Common myeloid progenitor, CD34-positive (primary cell): ENCODE measurements around the gene AIDA. TPM values are rescaled to one million over a fixed set of nuclear protein-coding genes. Genes with fewer than 3 reads are reported as not detected.

Source experiments
- CTCF ChIA-PET: fragments of 350-600 bp; sonication (Branson Sonifier 250); formaldehyde crosslinking; loops from one replicate; lab custom pipeline; 2021; ENCODE audit warnings: antibody characterized with exemption; lab: Charles Lee
- POLR2A ChIA-PET: fragments of 350-600 bp; sonication (Branson Sonifier 250); formaldehyde crosslinking; loops from one replicate; lab custom pipeline; 2021; ENCODE audit warnings: antibody characterized with exemption; lab: Charles Lee
- DNase-seq, 3 donors: peaks; one replicate each; pipeline versions ENCODE4 v3.0.0 to v3.0.0-alpha.2; 2013
- H3K27ac ChIP-seq, 2 experiments: 1 replicate in 1 of 2; 2 replicates in 1 of 2; pipeline ENCODE4 v1.7.0; 2013; ENCODE audit warnings: inconsistent platforms in 2 of 2, low read length in 2 of 2, mild to moderate bottlenecking in 2 of 2, low read depth in 1 of 2, moderate library complexity in 1 of 2; ENCODE audit not compliant: severe bottlenecking in 2 of 2, insufficient read depth in 1 of 2, poor library complexity in 1 of 2
- H3K27me3 ChIP-seq, 5 experiments: replicated peaks in 2 of 5; 1 replicate in 3 of 5; 2 replicates in 2 of 5; pipeline versions ENCODE4 v1.6.1 to v1.7.0; 2013; ENCODE audit warnings: low read length in 4 of 5, mild to moderate bottlenecking in 2 of 5, moderate library complexity in 2 of 5, inconsistent platforms in 1 of 5; ENCODE audit not compliant: insufficient read depth in 5 of 5, control insufficient read depth in 4 of 5
- H3K36me3 ChIP-seq, 4 experiments: 1 replicate in 2 of 4; 2 replicates in 2 of 4; pipeline versions ENCODE4 v1.6.1 to v1.7.0; 2013; ENCODE audit warnings: low read length in 3 of 4, control low read depth in 1 of 4, mild to moderate bottlenecking in 1 of 4; ENCODE audit not compliant: control insufficient read depth in 4 of 4, insufficient read depth in 4 of 4
- H3K4me1 ChIP-seq, 4 experiments: 1 replicate in 3 of 4; 2 replicates in 1 of 4; pipeline versions ENCODE4 v1.6.1 to v1.7.1; 2013; ENCODE audit warnings: low read length in 3 of 4, mild to moderate bottlenecking in 3 of 4, control low read depth in 1 of 4, inconsistent platforms in 1 of 4, moderate library complexity in 1 of 4; ENCODE audit not compliant: control insufficient read depth in 4 of 4, insufficient read depth in 4 of 4; ENCODE audit errors: control extremely low read depth in 1 of 4
- H3K4me3 ChIP-seq, 7 experiments: 1 replicate in 4 of 7; 2 replicates in 3 of 7; pipeline versions ENCODE4 v1.5.1 to v1.7.0; 2013; ENCODE audit warnings: mild to moderate bottlenecking in 7 of 7, low read length in 6 of 7, moderate library complexity in 6 of 7, inconsistent platforms in 2 of 7, low read depth in 2 of 7, control low read depth in 1 of 7; ENCODE audit not compliant: insufficient read depth in 4 of 7, control insufficient read depth in 1 of 7; ENCODE audit errors: extremely low read depth in 1 of 7
- H3K9me3 ChIP-seq, 5 experiments: 1 replicate in 4 of 5; 2 replicates in 1 of 5; pipeline versions ENCODE4 v1.6.1 to v1.7.1; 2013; ENCODE audit warnings: low read length in 4 of 5, mild to moderate bottlenecking in 2 of 5, inconsistent platforms in 1 of 5, low read depth in 1 of 5, moderate library complexity in 1 of 5; ENCODE audit not compliant: control insufficient read depth in 4 of 5, insufficient read depth in 2 of 5; ENCODE audit errors: control extremely low read depth in 1 of 5
- WGBS: methylation state at CpG from one replicate; pipeline ENCODE4 v1.1.5; 2013; ENCODE audit not compliant: insufficient coverage; 5-methylcytosine and 5-hydroxymethylcytosine counted together
- polyA plus RNA-seq: library from polyadenylated mRNA; unstranded; fragments of 120-200 nt; gene quantifications from one replicate; pipeline ENCODE4 v1.2.1, GENCODE V29; 2013

The AIDA gene
- polyA plus RNA-seq = 43.8 TPM

DNA sequence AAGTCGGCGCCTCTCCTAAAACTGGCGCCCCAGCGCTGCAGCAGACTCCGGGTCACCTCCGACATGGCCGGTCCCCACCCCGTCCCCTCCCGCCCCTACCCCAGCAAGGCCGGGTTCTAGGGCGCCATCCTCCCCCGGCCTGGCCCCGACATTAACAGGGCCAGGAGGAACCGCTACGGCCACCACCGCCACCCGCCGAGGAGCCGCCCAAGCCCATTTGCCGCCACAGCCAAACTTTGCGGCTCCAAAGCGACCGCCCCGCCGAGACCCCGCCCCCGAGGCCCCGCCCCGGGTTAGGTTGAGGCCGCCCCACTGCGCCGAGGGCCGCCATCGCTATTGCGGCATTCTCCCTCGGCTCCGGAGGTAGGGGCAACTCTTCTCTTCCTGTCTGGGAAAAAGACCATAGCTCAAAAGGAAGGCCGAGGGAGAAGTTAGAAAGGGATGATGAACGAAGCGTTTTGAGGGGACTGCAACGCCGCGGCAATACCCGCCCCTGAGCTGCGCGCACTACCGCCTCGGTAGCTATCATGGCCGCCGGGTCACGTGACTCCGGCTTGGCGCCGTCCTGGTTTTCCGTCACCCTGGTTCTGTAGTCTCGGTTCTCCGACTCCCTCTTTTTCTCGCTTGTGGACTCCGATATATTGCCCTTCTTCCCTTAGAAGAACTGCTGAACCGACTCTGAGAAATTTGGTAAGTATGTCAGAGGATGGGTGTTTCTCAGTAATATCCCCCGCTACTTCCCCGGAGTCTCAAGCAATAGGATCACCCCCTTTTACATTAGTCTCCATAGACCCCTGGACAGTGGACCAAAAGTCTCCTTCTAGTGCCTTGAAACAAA is at the start of gene AIDA, which contains the start of gene BROX:
Gene AIDA (minus strand): TSS at position 239 of the 838 bp plus-strand sequence. CDS start 174 bp downstream, at position 65.
Gene BROX (plus strand): TSS at position 312 of the 838 bp plus-strand sequence. CDS start 3,136 bp downstream, outside the sequence.
- Histone ChIP-seq H3K36me3 (peaks cover 3 to 17% (median 14%) of the 10 kb centered on the region in 4 experiments), H3K4me3 (peak within 1 kb of the TSS; percentile 89 to 99 (median 95)), H3K4me1 (peaks cover 6 to 26% (median 14%) of the 10 kb centered on the region in 4 experiments), H3K27me3 (no peaks in the 10 kb centered on the region), H3K9me3 (no peaks in the 10 kb centered on the region), H3K27ac (peak within 1 kb of the TSS; percentile 99 to 100)
- POLR2A ChIA-PET = interaction anchor here (0.6 to 1.4 kb wide), 3 partner anchors 58 to 830 kb away, joined by 3 to 4 read pairs (median 3); no protein-coding TSS in a partner anchor
- DNase-seq = peak; percentile 86 to 92 (median 91)
- WGBS = 0% methylated on average over 33 of the region's 62 CpGs
- CTCF ChIA-PET = interaction anchor here (0.9 to 1.7 kb wide), 2 partner anchors 58 to 60 kb away, joined by 3 to 4 read pairs; no protein-coding TSS in a partner anchor

GRCh38 chr1:222761083-222761482 is 48.8 kb upstream of the AIDA start:
- no peaks in the 10 kb centered on the region for H3K36me3 ChIP-seq
- no peaks in the 10 kb centered on the region for H3K27me3 ChIP-seq
- ChIA-PET POLR2A (no interaction called here), CTCF (interaction anchor here (1.5 to 1.9 kb wide), 3 partner anchors 10 to 24 kb away, joined by 3 to 6 read pairs (median 4); partner anchors contain the start of gene FAM177B)
- H3K4me1 ChIP-seq = no peaks in the 10 kb centered on the region
- H3K4me3 ChIP-seq = no peak overlapping the region
- peaks cover 0 to 3% (median 0%) of the 10 kb centered on the region in 5 experiments for H3K9me3 ChIP-seq
- no peak for DNase-seq
- no peak overlapping the region for H3K27ac ChIP-seq
- 86% methylated on average over 1 of the region's 1 CpG for WGBS

- 95% methylated on average over 3 of the region's 5 CpGs for WGBS
- ChIA-PET CTCF (interaction anchor here (1.1 to 1.7 kb wide), 2 partner anchors 39 to 364 kb away, joined by 3 to 4 read pairs; no protein-coding TSS in a partner anchor), POLR2A (no interaction called here)
Measured at GRCh38 chr1:222759451-222760035, 47.3 kb upstream of the AIDA start.

GRCh38 chr1:222757646-222758268 is 45.5 kb upstream of the AIDA start:
- Histone ChIP-seq H3K4me1 (peaks cover 0 to 6% (median 1%) of the 10 kb centered on the region in 4 experiments), H3K4me3 (no peak overlapping the region), H3K27ac (no peak overlapping the region), H3K36me3 (no peaks in the 10 kb centered on the region), H3K9me3 (peaks cover 0 to 3% (median 0%) of the 10 kb centered on the region in 5 experiments), H3K27me3 (no peaks in the 10 kb centered on the region)
- no peak for DNase-seq
- CTCF ChIA-PET = interaction anchor here (0.9 to 1.7 kb wide), 4 partner anchors 10 to 366 kb away, joined by 3 to 4 read pairs (median 4); no protein-coding TSS in a partner anchor
- POLR2A ChIA-PET = interaction anchor here (0.7 kb wide), 1 partner anchor 140 kb away, joined by 3 read pairs; the partner anchor contains the start of gene MIA3
- WGBS = 98% methylated on average over 8 of the region's 10 CpGs

More at GRCh38 chr1:222759451-222760035, 47.3 kb upstream of the AIDA start:
- H3K4me3 ChIP-seq = no peak overlapping the region
- no peak overlapping the region for H3K27ac ChIP-seq
- DNase-seq = no peak
- H3K36me3 ChIP-seq = no peaks in the 10 kb centered on the region
- H3K4me1 ChIP-seq = peaks cover 0 to 3% (median 0%) of the 10 kb centered on the region in 4 experiments
- no peaks in the 10 kb centered on the region for H3K27me3 ChIP-seq
- peaks cover 0 to 3% (median 0%) of the 10 kb centered on the region in 5 experiments for H3K9me3 ChIP-seq

- Histone ChIP-seq H3K27ac (no peak overlapping the region), H3K4me1 (peaks cover 0 to 6% (median 3%) of the 10 kb centered on the region in 4 experiments), H3K4me3 (no peak overlapping the region), H3K27me3 (no peaks in the 10 kb centered on the region), H3K9me3 (peaks cover 0 to under 1% (median 0%) of the 10 kb centered on the region in 5 experiments), H3K36me3 (no peaks in the 10 kb centered on the region)
- ChIA-PET CTCF (interaction anchor here (0.8 to 1.4 kb wide), 3 partner anchors 12 to 17 kb away, joined by 3 to 5 read pairs (median 3); no protein-coding TSS in a partner anchor), POLR2A (interaction anchor here (0.7 kb wide), 1 partner anchor 32 kb away, joined by 3 read pairs; no protein-coding TSS in a partner anchor)
- DNase-seq = peak in 2 of 3 donors; percentile 64 to 71
- 55% methylated on average over 6 of the region's 10 CpGs for WGBS
Measured at GRCh38 chr1:222754366-222755139, 42.3 kb upstream of the AIDA start.

- CTCF ChIA-PET = interaction anchor here (0.6 to 2.4 kb wide), 9 partner anchors 9 to 373 kb away, joined by 3 to 11 read pairs (median 3); no protein-coding TSS in a partner anchor
- H3K27ac ChIP-seq = no peak overlapping the region
Measured at GRCh38 chr1:222751255-222751654, 39.0 kb upstream of the AIDA start.

More at GRCh38 chr1:222751255-222751654, 39.0 kb upstream of the AIDA start:
- no peak for DNase-seq
- Histone ChIP-seq H3K4me1 (peaks cover 0 to 6% (median 3%) of the 10 kb centered on the region in 4 experiments), H3K9me3 (no peaks in the 10 kb centered on the region), H3K27me3 (no peaks in the 10 kb centered on the region), H3K36me3 (no peaks in the 10 kb centered on the region), H3K4me3 (no peak overlapping the region)
- POLR2A ChIA-PET = no interaction called here
- WGBS = no CpG with 5 or more reads among the region's 3 CpGs
